CD14-positive monocyte (primary cell): ENCODE data around the gene CCL25. TPM values are rescaled to one million over a fixed set of nuclear protein-coding genes. Genes with fewer than 3 reads are reported as not detected.
"Not testable (repeated sequence)": the region's sequence is repeated elsewhere in the genome, so short reads cannot be mapped to it uniquely, and the experiment has no call there.

Experiments used
- DNase-seq, 3 donors: peaks; one replicate each; pipeline ENCODE4 v3.0.0-alpha.2; 2011 to 2022
- H2AFZ ChIP-seq: 2 replicates; pipeline ENCODE4 v1.6.0; 2012; ENCODE audit warnings: mild to moderate bottlenecking, low read depth, low read length, inconsistent platforms; ENCODE audit not compliant: insufficient read depth, poor library complexity, severe bottlenecking
- H3K27ac ChIP-seq, 2 donors: 1 replicate in 1 of 2; 2 replicates in 1 of 2; pipeline ENCODE4 v1.5.1; 2012 to 2013; ENCODE audit warnings: low read length in 2 of 2, control low read depth in 1 of 2, inconsistent platforms in 1 of 2, low read depth in 1 of 2, mild to moderate bottlenecking in 1 of 2
- H3K27me3 ChIP-seq, 2 donors: one replicate each; pipeline versions ENCODE4 v1.6.0 to v1.6.1; 2011 to 2013; ENCODE audit warnings: low read length in 2 of 2; ENCODE audit not compliant: control insufficient read depth in 2 of 2, insufficient read depth in 2 of 2
- H3K36me3 ChIP-seq, 2 donors: replicated peaks in 1 of 2; 1 replicate in 1 of 2; 2 replicates in 1 of 2; pipeline versions ENCODE4 v1.5.1 to v1.6.1; 2012 to 2013; ENCODE audit warnings: low read length in 2 of 2, control low read depth in 1 of 2, inconsistent platforms in 1 of 2, mild to moderate bottlenecking in 1 of 2; ENCODE audit not compliant: insufficient read depth in 2 of 2, control insufficient read depth in 1 of 2
- H3K4me1 ChIP-seq, 2 donors: 1 replicate in 1 of 2; 2 replicates in 1 of 2; pipeline versions ENCODE4 v1.5.1 to v1.6.1; 2012 to 2013; ENCODE audit warnings: low read length in 2 of 2, control low read depth in 1 of 2, inconsistent platforms in 1 of 2, mild to moderate bottlenecking in 1 of 2, moderate library complexity in 1 of 2; ENCODE audit not compliant: insufficient read depth in 2 of 2, control insufficient read depth in 1 of 2
- H3K4me2 ChIP-seq: replicated peaks from 2 replicates; pipeline ENCODE3; 2012; ENCODE audit warnings: low read length, moderate library complexity, mild to moderate bottlenecking; ENCODE audit not compliant: poor library complexity, severe bottlenecking; ENCODE audit errors: extremely low read depth
- H3K4me3 ChIP-seq, 3 experiments: fragments of 200-600 bp in 1 of 3; sonication (generic) in 1 of 3; replicated peaks in 1 of 3; 1 replicate in 2 of 3; 2 replicates in 1 of 3; pipeline ENCODE4 v1.5.1; 2011 to 2013; ENCODE audit warnings: low read length in 3 of 3, mild to moderate bottlenecking in 3 of 3, control low read depth in 2 of 3, low read depth in 2 of 3, inconsistent platforms in 1 of 3, moderate library complexity in 1 of 3
- H3K79me2 ChIP-seq: 2 replicates; pipeline ENCODE4 v1.6.0; 2012; ENCODE audit warnings: mild to moderate bottlenecking, control low read depth, inconsistent platforms, low read length, moderate library complexity; ENCODE audit not compliant: insufficient read depth
- H3K9ac ChIP-seq: 2 replicates; pipeline ENCODE4 v1.6.0; 2017; ENCODE audit warnings: low read length, mild to moderate bottlenecking; ENCODE audit not compliant: insufficient read depth, poor library complexity, severe bottlenecking
- H3K9me3 ChIP-seq, 2 donors: replicated peaks in 1 of 2; 1 replicate in 1 of 2; 2 replicates in 1 of 2; pipeline versions ENCODE4 v1.5.1 to v1.6.1; 2012 to 2013; ENCODE audit warnings: low read length in 2 of 2, control low read depth in 1 of 2; ENCODE audit not compliant: control insufficient read depth in 1 of 2, insufficient read depth in 1 of 2
- H4K20me1 ChIP-seq: 2 replicates; pipeline ENCODE4 v1.6.0; 2012; ENCODE audit warnings: mild to moderate bottlenecking, low read length, control low read depth, moderate library complexity; ENCODE audit not compliant: insufficient read depth
- H3K27ac Mint-ChIP-seq, 7 donors: one replicate each; pipeline ENCODE4 v1.8.0; 2020; ENCODE audit warnings: mild to moderate bottlenecking in 7 of 7, mixed read lengths in 7 of 7, moderate library complexity in 6 of 7, inconsistent platforms in 2 of 7
- H3K27me3 Mint-ChIP-seq, 3 donors: one replicate each; pipeline ENCODE4 v1.8.0; 2021 to 2022; ENCODE audit warnings: low read depth in 3 of 3, mild to moderate bottlenecking in 3 of 3, mixed read lengths in 3 of 3, moderate library complexity in 3 of 3, inconsistent platforms in 1 of 3
- H3K36me3 Mint-ChIP-seq, 2 donors: one replicate each; pipeline ENCODE4 v1.8.0; 2020; ENCODE audit warnings: mixed read lengths in 2 of 2, inconsistent platforms in 1 of 2, mild to moderate bottlenecking in 1 of 2
- H3K4me1 Mint-ChIP-seq: one replicate; pipeline ENCODE4 v1.8.0; 2020; ENCODE audit warnings: mild to moderate bottlenecking, mixed read lengths
- H3K4me3 Mint-ChIP-seq, 2 donors: one replicate each; pipeline ENCODE4 v1.8.0; 2020; ENCODE audit warnings: mild to moderate bottlenecking in 2 of 2, mixed read lengths in 2 of 2, moderate library complexity in 1 of 2
- H3K9me3 Mint-ChIP-seq, 7 donors: one replicate each; pipeline ENCODE4 v1.8.0; 2020 to 2022; ENCODE audit warnings: mixed read lengths in 7 of 7, mild to moderate bottlenecking in 6 of 7, moderate library complexity in 6 of 7, inconsistent platforms in 2 of 7
- CTCF ChIP-seq: fragments of 200-600 bp; IDR thresholded peaks from one replicate; pipeline ENCODE4 v1.8.0; 2022; ENCODE audit warnings: antibody characterized with exemption, mild to moderate bottlenecking
- WGBS: methylation state at CpG from one replicate; pipeline ENCODE4 v1.1.5; 2013; ENCODE audit warnings: missing lambda C conversion rate; ENCODE audit not compliant: insufficient coverage; 5-methylcytosine and 5-hydroxymethylcytosine counted together
- intact Hi-C, 2 donors: fragments of 100-400 bp; cut with micrococcal nuclease; formaldehyde crosslinking; loops; one replicate each; pipeline versions ENCODE4 v1.15.0 to v1.15.1; 2023
- polyA plus RNA-seq, 3 donors: library from polyadenylated mRNA; depleted of rRNA in 1 of 3; unstranded in 2 of 3; stranded (reverse) in 1 of 3; fragments of 300-500 nt in 2 of 3; fragments of >200 nt in 1 of 3; fragmentation: Illumina TruSeq in 2 of 3; gene quantifications; 1 replicate in 2 of 3; 2 replicates in 1 of 3; pipeline ENCODE4 v1.2.3, GENCODE V29; 2012 to 2021

Gene CCL25
- polyA plus RNA-seq, 3 donors = not detected

GRCh38 chr19:8030960-8031359 lies 21.6 kb upstream of the CCL25 start:
- H4K20me1 ChIP-seq = no peaks in the 10 kb centered on the region
- H2AFZ ChIP-seq = no peak overlapping the region
- no peaks in the 10 kb centered on the region for H3K36me3 ChIP-seq
- Mint-ChIP-seq H3K4me1 (peaks cover 3% of the 10 kb centered on the region), H3K27ac (no peak overlapping the region), H3K36me3 (no peaks in the 10 kb centered on the region), H3K4me3 (no peak overlapping the region), H3K9me3 (peaks cover 0 to 5% (median 0%) of the 10 kb centered on the region in 7 donors), H3K27me3 (peaks cover 14 to 17% (median 15%) of the 10 kb centered on the region in 3 donors)
- H3K79me2 ChIP-seq = no peaks in the 10 kb centered on the region
- no peak overlapping the region for H3K4me2 ChIP-seq
- WGBS = 98% methylated on average over 4 of the region's 8 CpGs
- H3K27ac ChIP-seq = no peak overlapping the region
- no peak overlapping the region for H3K9ac ChIP-seq
- H3K9me3 ChIP-seq = no peaks in the 10 kb centered on the region
- TF ChIP-seq CTCF = no peak
- H3K4me1 ChIP-seq = no peaks in the 10 kb centered on the region
- DNase-seq = no peak
- no peak overlapping the region for H3K4me3 ChIP-seq
- H3K27me3 ChIP-seq = peaks cover 0 to 4% of the 10 kb centered on the region in 2 donors
- intact Hi-C loops = no loop called here

- H3K4me1 Mint-ChIP-seq, H3K79me2 ChIP-seq, H3K36me3 Mint-ChIP-seq, H3K27ac Mint-ChIP-seq, H3K9ac ChIP-seq, DNase-seq, H3K4me2 ChIP-seq, H3K4me3 ChIP-seq, H3K9me3 ChIP-seq, H3K4me1 ChIP-seq, intact Hi-C loops, H3K9me3 Mint-ChIP-seq, H4K20me1 ChIP-seq, H3K27ac ChIP-seq, H3K27me3 ChIP-seq, H3K36me3 ChIP-seq: not testable (repeated sequence)
- Mint-ChIP-seq H3K27me3 (peaks cover 18 to 19% (median 18%) of the 10 kb centered on the region in 3 donors), H3K4me3 (peak overlapping the region in 1 of 2 donors; percentile 19)
- peak overlapping the region; percentile 51 for H2AFZ ChIP-seq
- 77% methylated on average over 13 of the region's 22 CpGs for WGBS
Measured at GRCh38 chr19:8033287-8034177, 19.0 kb upstream of the CCL25 start.
